ENCODE results near the gene UQCRC1.
A peak's percentile ranks its signal among the peaks of the same experiment; 100 is the strongest.

Gene UQCRC1

GRCh38 chr3:48598323-48599076, 10.9 kb downstream of the UQCRC1 start:
- DNase-seq (ENCODE audit: low read depth), result peak; percentile 49

GRCh38 chr3:48597408-48597800, 12.0 kb downstream of the UQCRC1 start:
- no peak for DNase-seq (ENCODE audit: low read depth)

- no peak for DNase-seq (ENCODE audit: low read depth)
Measured at GRCh38 chr3:48596676-48597407, 12.6 kb downstream of the UQCRC1 start.

DNA sequence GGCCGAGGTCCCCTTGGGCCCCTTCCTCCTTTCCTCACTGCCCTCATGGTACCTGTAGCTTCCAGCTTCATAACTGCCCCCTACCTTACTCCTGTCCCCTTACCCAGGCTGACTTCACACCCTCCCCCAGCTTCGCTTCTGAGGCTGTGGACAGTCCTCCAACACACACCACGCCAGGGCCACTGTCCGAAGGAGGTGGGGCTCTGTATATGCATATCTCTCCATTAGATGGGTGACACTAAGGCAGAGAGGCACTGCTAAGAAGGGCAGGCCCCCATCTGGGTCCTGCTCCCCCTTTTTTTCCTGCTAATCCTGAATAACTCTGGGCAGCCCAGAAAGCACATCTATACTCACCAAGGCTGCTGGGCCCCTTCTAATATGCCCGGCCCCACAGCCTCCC, 13.3 kb downstream of the UQCRC1 start:
- DNase-seq (ENCODE audit: low read depth), result no peak

GRCh38 chr3:48595526-48596121, 13.8 kb downstream of the UQCRC1 start:
- DNase-seq (ENCODE audit: low read depth), result peak; percentile 56

- no peak for DNase-seq (ENCODE audit: low read depth)
Measured at GRCh38 chr3:48595075-48595525, 14.3 kb downstream of the UQCRC1 start, which contains the start of gene COL7A1. COL7A1 (minus strand) TSS chr3:48595329; CDS start chr3:48595159, 170 bp downstream.

GRCh38 chr3:48594417-48595049, 14.9 kb downstream of the UQCRC1 start:
- no peak for DNase-seq (ENCODE audit: low read depth)

- DNase-seq (ENCODE audit: low read depth), result no peak
Measured at GRCh38 chr3:48593337-48593736, 16.1 kb downstream of the UQCRC1 start.

DNA sequence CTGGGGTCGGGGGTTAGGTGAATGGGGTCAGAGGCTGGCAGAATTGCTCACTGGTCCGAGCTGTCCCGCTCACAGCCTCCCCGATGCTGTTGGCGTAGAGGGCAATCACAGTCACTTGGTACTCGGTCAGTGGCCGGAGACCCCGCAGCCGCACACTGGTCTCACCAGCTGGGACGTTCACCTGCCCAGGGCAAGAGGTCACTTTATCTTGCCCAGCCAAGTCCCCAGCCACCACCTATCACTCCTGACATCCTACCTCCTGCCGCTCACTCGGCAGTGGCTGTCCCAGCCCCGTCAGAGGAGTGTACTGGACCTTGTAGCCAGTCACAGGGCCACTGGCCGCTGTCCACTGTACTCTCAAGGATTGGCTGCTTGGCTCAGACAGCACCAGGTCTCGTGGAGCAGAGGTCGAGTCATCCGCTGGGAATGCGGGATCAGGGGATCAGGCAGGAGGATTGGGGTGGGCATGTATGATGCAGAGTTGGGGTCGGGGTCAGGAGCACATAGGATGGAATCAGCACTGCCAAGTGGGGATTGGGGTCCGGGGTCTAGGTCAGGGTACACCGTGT, 16.8 kb downstream of the UQCRC1 start:
- no peak for DNase-seq (ENCODE audit: low read depth)

- DNase-seq (ENCODE audit: low read depth), result no peak
Measured at GRCh38 chr3:48591886-48592518, 17.4 kb downstream of the UQCRC1 start.

GRCh38 chr3:48591436-48591835, 18.0 kb downstream of the UQCRC1 start:
- DNase-seq (ENCODE audit: low read depth), result no peak

GRCh38 chr3:48588230-48588629, 21.2 kb downstream of the UQCRC1 start:
- DNase-seq (ENCODE audit: low read depth), result no peak

DNA sequence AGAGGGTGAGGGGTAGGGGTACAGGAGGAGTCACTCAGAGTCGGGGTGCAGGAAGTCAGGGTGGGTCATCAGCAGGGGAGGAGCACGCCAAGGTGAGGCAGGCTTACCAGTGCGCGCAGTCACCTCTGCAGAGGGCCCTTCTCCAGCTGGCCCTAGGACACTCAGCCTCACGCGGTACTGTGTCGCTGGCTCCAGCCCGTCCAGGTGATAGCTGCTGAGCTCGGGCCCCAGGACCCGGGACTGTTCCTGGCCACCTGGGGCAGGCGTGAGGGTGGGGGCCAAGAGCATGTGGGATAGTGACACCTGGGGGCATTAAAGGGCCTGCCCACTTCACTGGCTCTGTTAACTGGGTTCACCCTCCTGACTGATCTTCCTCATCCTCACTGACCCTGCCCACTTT, 21.8 kb downstream of the UQCRC1 start:
- no peak for DNase-seq (ENCODE audit: low read depth)

GRCh38 chr3:48585411-48585810, 24.0 kb downstream of the UQCRC1 start:
- no peak for DNase-seq (ENCODE audit: low read depth)

DNA sequence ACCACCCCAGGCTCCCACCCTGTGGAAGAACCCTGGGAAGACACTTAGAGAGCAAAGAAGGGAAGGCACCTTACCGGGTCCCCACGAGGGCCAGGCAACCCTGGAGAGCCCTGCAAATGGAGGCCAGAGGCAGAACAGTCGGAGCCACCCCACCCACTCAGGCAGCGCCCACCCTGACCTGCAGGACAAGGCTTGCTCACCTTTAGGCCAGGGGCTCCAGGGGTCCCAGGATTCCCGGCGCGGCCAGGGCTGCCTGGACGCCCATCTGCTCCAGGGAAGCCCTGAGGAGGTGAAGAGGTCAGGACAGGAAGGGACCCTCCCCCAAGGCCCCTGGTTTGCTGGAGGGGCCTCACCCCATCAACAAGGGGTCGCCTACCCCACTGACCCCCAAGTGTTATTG, 24.6 kb downstream of the UQCRC1 start:
- DNase-seq (ENCODE audit: low read depth), result no peak

- no peak for DNase-seq (ENCODE audit: low read depth)
Measured at GRCh38 chr3:48581621-48582481, 27.6 kb downstream of the UQCRC1 start.

DNA sequence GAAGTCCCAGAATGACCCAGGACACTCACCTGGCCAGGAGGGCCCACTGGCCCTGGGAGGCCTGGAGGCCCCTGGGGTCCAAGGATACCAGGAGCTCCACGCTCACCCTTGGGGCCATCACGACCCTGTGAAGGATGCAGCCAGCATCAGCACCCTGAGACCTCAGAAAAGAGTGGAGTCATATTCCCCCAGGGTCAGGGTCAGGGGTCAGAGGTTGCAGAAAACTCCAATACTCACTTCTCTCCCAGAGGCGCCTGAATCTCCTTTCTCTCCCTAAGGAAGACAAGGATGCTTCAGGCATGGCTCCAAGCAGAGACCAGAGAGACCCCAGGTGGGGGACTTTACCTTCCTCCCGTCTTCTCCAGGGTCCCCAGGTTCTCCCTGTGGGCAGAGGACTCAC, 32.8 kb downstream of the UQCRC1 start:
- DNase-seq (ENCODE audit: low read depth), result no peak

GRCh38 chr3:48575366-48575765, 34.1 kb downstream of the UQCRC1 start:
- DNase-seq (ENCODE audit: low read depth), result no peak

DNA sequence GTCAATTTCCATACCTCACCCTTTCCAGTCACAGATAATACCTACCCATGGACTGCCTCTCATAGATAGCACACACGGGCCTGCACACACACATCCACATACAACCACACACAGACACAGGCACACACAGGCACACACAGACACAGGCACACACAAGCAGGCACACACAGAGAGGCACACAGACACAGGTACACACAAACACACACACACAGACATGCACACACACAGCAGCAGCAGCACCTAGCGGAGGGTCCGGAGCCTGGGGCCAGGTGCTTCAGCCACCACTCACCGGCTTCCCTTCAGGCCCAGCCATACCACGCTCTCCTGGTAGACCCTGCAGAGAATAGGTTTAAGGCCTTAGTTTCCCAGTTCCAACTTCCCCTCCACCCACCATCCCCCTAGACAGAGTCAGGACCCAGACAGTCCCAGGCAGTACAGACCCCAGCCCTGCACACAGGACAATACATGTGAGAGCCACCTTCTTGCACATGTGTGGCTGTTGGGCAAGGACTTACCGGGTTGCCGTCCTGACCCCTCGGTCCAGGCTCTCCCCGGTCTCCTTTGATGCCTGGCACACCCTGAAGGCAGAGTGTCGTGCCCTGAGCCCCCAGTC, 35.4 kb downstream of the UQCRC1 start:
- DNase-seq (ENCODE audit: low read depth), result no peak

GRCh38 chr3:48572517-48572916, 36.9 kb downstream of the UQCRC1 start:
- no peak for DNase-seq (ENCODE audit: low read depth)

Data from amniotic epithelial cell (primary cell).